Left lung (tissue), 10 donors: ENCODE measurements around the gene KIF20B. TPM values are rescaled to one million over a fixed set of nuclear protein-coding genes. Genes with fewer than 3 reads are reported as not detected.

Experiments
- ATAC-seq: fragments of 200-7000 bp; cut with Tn5 transposase; one replicate; pipeline ENCODE4 v1.9.1; 2020; ENCODE audit warnings: moderate library complexity
- DNase-seq, 4 donors: peaks; one replicate each; pipeline ENCODE4 v3.0.0-alpha.2; 2013 to 2020
- H3K27ac ChIP-seq, 2 donors: fragments of 200-600 bp; sonication (generic) in 1 of 2; one replicate each; pipeline versions ENCODE4 v1.5.0 to v1.8.0; 2020 to 2021
- H3K27me3 ChIP-seq, 2 donors: fragments of 200-600 bp; sonication (generic) in 1 of 2; one replicate each; pipeline versions ENCODE4 v1.5.0 to v1.8.0; 2020 to 2021
- H3K36me3 ChIP-seq, 2 donors: fragments of 200-600 bp; sonication (generic) in 1 of 2; one replicate each; pipeline versions ENCODE4 v1.5.0 to v1.8.0; 2020 to 2021
- H3K4me1 ChIP-seq, 2 donors: fragments of 200-600 bp; one replicate each; pipeline ENCODE4 v1.8.0; 2021
- H3K4me3 ChIP-seq, 2 donors: fragments of 200-600 bp; sonication (generic) in 1 of 2; one replicate each; pipeline versions ENCODE4 v1.5.0 to v1.8.0; 2020 to 2021; ENCODE audit warnings: mild to moderate bottlenecking in 1 of 2
- H3K9me3 ChIP-seq, 2 donors: fragments of 200-600 bp; sonication (generic) in 1 of 2; one replicate each; pipeline versions ENCODE4 v1.5.0 to v1.8.0; 2020 to 2021
- intact Hi-C, 2 donors: fragments of 100-400 bp; cut with DNase I; formaldehyde crosslinking; loops; one replicate each; pipeline versions ENCODE4 v1.11.2 to v1.14.2; 2022
- polyA plus RNA-seq, 6 donors: library from polyadenylated mRNA; unstranded; fragments of 120-200 nt; gene quantifications; one replicate each; pipeline ENCODE4 v1.2.1, GENCODE V29; 2013; ENCODE audit not compliant: insufficient read length in 6 of 6
- total RNA-seq, 2 donors: library from RNA; stranded (reverse); fragmentation: NEBNext Ultra II Directional; extraction: Animal tissue kit (Norgen Biotek cat#: 25700); gene quantifications; one replicate each; pipeline ENCODE4 v1.2.1, GENCODE V29; 2021
- TF ChIP-seq, protein P1 (sequence below), 2 donors: fragments of 200-600 bp; sonication (generic) in 1 of 2; IDR thresholded peaks; one replicate each; pipeline versions ENCODE4 v1.5.0 to v1.8.0; 2021; ENCODE audit warnings: antibody characterized with exemption in 2 of 2
- donor health status: DM: no; HTN: yes; CAD: no.
- donor health status: DM: no; HTN: no; CAD: no.

Gene KIF20B
- total and polyA plus RNA-seq, 8 donors, result 10.0 to 26.9 (median 17.2) TPM

GRCh38 chr10:89782470-89782869 is 81.1 kb downstream of the KIF20B start:
- DNase-seq, result no peak
- TF ChIP-seq, protein P1, sequence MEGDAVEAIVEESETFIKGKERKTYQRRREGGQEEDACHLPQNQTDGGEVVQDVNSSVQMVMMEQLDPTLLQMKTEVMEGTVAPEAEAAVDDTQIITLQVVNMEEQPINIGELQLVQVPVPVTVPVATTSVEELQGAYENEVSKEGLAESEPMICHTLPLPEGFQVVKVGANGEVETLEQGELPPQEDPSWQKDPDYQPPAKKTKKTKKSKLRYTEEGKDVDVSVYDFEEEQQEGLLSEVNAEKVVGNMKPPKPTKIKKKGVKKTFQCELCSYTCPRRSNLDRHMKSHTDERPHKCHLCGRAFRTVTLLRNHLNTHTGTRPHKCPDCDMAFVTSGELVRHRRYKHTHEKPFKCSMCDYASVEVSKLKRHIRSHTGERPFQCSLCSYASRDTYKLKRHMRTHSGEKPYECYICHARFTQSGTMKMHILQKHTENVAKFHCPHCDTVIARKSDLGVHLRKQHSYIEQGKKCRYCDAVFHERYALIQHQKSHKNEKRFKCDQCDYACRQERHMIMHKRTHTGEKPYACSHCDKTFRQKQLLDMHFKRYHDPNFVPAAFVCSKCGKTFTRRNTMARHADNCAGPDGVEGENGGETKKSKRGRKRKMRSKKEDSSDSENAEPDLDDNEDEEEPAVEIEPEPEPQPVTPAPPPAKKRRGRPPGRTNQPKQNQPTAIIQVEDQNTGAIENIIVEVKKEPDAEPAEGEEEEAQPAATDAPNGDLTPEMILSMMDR (IDR thresholded peaks at IDR 0.05), result no peak
- Histone ChIP-seq H3K9me3 (no peaks in the 10 kb centered on the region), H3K4me3 (no peak overlapping the region), H3K27ac (no peak overlapping the region), H3K36me3 (peaks cover 0 to 12% of the 10 kb centered on the region in 2 donors), H3K27me3 (no peaks in the 10 kb centered on the region), H3K4me1 (no peaks in the 10 kb centered on the region)
- ATAC-seq, result no peak
- intact Hi-C loops, result no loop called here

DNA sequence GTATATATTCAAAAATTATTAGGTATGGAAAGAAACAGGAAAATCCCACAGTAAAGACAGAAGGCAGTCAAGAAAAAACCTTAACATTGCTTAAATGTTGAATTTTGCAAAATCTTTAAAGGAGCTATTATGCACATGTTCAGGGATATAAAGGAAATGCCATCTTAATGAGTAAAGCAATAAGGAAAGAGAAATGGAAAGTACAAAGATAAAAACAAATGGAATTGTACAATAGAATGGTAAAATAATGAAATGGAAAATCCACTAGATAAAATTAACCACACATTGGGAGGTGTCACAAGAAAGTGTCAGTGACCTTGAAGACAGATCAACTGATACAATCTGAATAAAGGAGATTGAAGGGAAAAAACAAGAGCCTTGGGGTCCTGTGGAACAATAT is 82.0 kb downstream of the KIF20B start:
- H3K4me3 ChIP-seq, result no peak overlapping the region
- DNase-seq, result no peak
- no peaks in the 10 kb centered on the region for H3K9me3 ChIP-seq
- H3K27me3 ChIP-seq, result no peaks in the 10 kb centered on the region
- no peak for ATAC-seq
- no peaks in the 10 kb centered on the region for H3K4me1 ChIP-seq
- H3K27ac ChIP-seq, result no peak overlapping the region
- TF ChIP-seq, protein P1 (IDR thresholded peaks at IDR 0.05), result no peak
- intact Hi-C loops, result no loop called here
- H3K36me3 ChIP-seq, result peaks cover 0 to 12% of the 10 kb centered on the region in 2 donors

DNA sequence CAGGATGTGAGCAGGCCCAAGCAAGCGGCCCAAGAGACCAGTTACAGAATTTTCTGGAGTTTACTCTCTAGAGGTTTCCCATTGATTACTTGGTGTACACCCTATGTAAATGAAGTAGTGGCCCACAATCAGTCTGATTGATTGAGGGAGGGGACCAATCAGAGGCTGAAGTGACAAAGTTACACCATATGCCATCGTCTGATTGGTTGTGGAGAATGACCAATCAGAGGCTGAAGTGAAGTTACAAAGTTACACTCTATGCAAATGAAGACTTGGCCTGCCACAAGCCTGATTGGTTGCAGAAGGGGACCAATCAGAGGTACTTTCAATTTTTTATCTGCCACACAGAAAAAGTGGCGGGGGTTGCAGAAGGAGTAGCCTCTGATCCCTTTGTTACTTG is 83.7 kb downstream of the KIF20B start:
- H3K27ac ChIP-seq, result no peak overlapping the region
- no peaks in the 10 kb centered on the region for H3K4me1 ChIP-seq
- DNase-seq, result no peak
- H3K36me3 ChIP-seq, result peaks cover 0 to 7% of the 10 kb centered on the region in 2 donors
- intact Hi-C loops, result no loop called here
- H3K4me3 ChIP-seq, result no peak overlapping the region
- ATAC-seq, result no peak
- H3K9me3 ChIP-seq, result no peaks in the 10 kb centered on the region
- TF ChIP-seq, protein P1 (IDR thresholded peaks at IDR 0.05), result no peak
- no peaks in the 10 kb centered on the region for H3K27me3 ChIP-seq

DNA sequence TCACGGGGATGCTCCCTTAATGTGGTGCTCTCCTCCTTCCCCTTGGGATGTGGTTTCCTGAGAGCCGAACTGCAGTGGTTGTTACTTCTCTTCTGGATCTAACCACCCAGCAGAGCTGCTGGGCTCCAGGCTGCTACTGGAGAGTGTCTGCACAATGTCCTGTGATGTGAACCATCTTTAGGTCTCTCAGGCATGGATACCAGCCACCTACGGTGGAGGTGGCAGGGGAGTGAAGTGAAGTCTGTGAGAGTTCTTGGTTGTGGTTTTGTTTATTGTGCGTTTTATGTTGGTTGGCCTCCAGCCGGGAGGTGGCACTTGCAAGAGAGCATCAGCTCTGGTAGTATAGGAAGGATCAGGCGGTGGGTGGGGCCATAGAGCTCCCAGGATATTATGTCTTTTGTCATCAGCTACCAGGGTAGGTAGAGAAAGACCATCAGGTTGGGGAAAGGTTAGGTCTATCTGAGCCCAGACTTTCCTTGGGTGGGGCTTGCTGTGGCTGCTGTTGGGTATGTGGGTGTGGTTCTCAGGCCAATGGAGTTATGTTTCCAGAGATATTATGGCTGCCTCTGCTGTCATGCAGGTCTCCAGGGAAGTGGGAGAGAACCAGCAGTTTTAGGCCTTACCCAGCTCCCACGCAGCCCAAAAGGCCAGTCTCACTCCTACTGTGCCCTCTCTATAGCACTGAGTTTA is 87.9 kb downstream of the KIF20B start:
- intact Hi-C loops, result no loop called here
- DNase-seq (no peak), ATAC-seq (no peak)
- no peaks in the 10 kb centered on the region for H3K9me3 ChIP-seq
- H3K27me3 ChIP-seq, result no peaks in the 10 kb centered on the region
- TF ChIP-seq, protein P1 (IDR thresholded peaks at IDR 0.05), result no peak
- H3K36me3 ChIP-seq, result no peaks in the 10 kb centered on the region
- H3K4me3 ChIP-seq, result no peak overlapping the region
- H3K4me1 ChIP-seq, result no peaks in the 10 kb centered on the region
- H3K27ac ChIP-seq, result no peak overlapping the region

DNA sequence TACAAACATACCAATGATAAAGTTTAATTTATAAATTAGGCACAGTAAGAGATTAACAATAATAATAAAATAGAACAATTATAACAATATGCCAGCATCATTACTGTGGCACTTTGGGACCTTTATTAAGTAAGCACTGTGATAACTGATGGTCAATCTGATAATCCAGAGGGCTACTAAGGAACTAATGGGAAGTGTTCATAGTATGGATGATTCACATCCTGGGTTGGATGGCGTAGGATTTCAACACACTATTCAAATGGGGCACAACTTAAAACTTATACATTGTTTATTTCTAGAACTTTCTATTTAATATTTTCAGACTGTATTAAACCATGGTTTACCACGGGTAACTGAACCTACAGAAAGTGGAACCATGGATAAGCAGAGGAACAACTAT is 90.8 kb downstream of the KIF20B start:
- Histone ChIP-seq H3K9me3 (no peaks in the 10 kb centered on the region), H3K4me1 (no peaks in the 10 kb centered on the region), H3K4me3 (no peak overlapping the region), H3K27ac (no peak overlapping the region), H3K36me3 (no peaks in the 10 kb centered on the region), H3K27me3 (no peaks in the 10 kb centered on the region)
- no peak for ATAC-seq
- intact Hi-C loops, result loop anchor here in 1 of 2 donors (10.0 kb wide), 2 partner anchors 343 to 993 kb away; no protein-coding TSS in a partner anchor
- DNase-seq, result no peak
- TF ChIP-seq, protein P1 (IDR thresholded peaks at IDR 0.05), result no peak
